HEK293 (cell line): Measurements from ENCODE around the gene NR1H2.
A peak's percentile ranks its signal among the peaks of the same experiment; 100 is the strongest.

Experiments
- AEBP2 ChIP-seq: fragments of 450-650 bp; formaldehyde crosslinking; IDR thresholded peaks from 2 replicates; pipeline ENCODE4 v1.5.1; 2016; ENCODE audit warnings: missing biosample characterization, missing genetic modification characterization, borderline replicate concordance
- GFI1B ChIP-seq: fragments of 450-650 bp; formaldehyde crosslinking; IDR thresholded peaks from 2 replicates; pipeline ENCODE4 v1.5.1; 2016; ENCODE audit warnings: missing biosample characterization, missing genetic modification characterization
- HOXA7 ChIP-seq: sonication (generic); formaldehyde crosslinking; IDR thresholded peaks from 2 replicates; pipeline ENCODE4 v1.8.1; 2022; ENCODE audit warnings: missing genetic modification reagents, borderline replicate concordance
- HOXC10 ChIP-seq: sonication (generic); formaldehyde crosslinking; IDR thresholded peaks from 2 replicates; pipeline ENCODE4 v1.8.1; 2023; ENCODE audit warnings: mild to moderate bottlenecking, missing genetic modification reagents
- INSM2 ChIP-seq: fragments of 450-650 bp; formaldehyde crosslinking; IDR thresholded peaks from 2 replicates; pipeline ENCODE4 v1.5.1; 2016; ENCODE audit warnings: missing biosample characterization, missing genetic modification characterization
- KLF8 ChIP-seq: fragments of 450-650 bp; formaldehyde crosslinking; IDR thresholded peaks from 2 replicates; pipeline ENCODE4 v1.5.1; 2016; ENCODE audit warnings: missing biosample characterization, missing genetic modification characterization
- MEIS1 ChIP-seq: sonication (generic); formaldehyde crosslinking; IDR thresholded peaks from 2 replicates; pipeline ENCODE4 v1.8.1; 2022; ENCODE audit warnings: missing genetic modification reagents, mild to moderate bottlenecking, borderline replicate concordance
- OVOL3 ChIP-seq: fragments of 450-650 bp; formaldehyde crosslinking; IDR thresholded peaks from 2 replicates; pipeline ENCODE4 v1.5.1; 2016; ENCODE audit warnings: missing biosample characterization, missing genetic modification characterization
- RBAK ChIP-seq: fragments of 450-650 bp; formaldehyde crosslinking; IDR thresholded peaks from 2 replicates; pipeline ENCODE4 v1.5.1; 2016; ENCODE audit warnings: missing biosample characterization, missing genetic modification characterization
- SALL2 ChIP-seq: fragments of 450-650 bp; formaldehyde crosslinking; IDR thresholded peaks from 2 replicates; pipeline ENCODE4 v1.5.0; 2017; ENCODE audit warnings: missing biosample characterization, mild to moderate bottlenecking, missing genetic modification characterization, borderline replicate concordance
- TCF7L2 ChIP-seq: IDR thresholded peaks from 2 replicates; pipeline ENCODE4 v1.6.1; 2011; ENCODE audit warnings: low read depth, mild to moderate bottlenecking, inconsistent platforms, low read length, moderate library complexity, borderline replicate concordance
- ZBTB44 ChIP-seq: fragments of 450-650 bp; IDR thresholded peaks from 2 replicates; pipeline ENCODE4 v1.5.1; 2018; ENCODE audit warnings: missing biosample characterization, mild to moderate bottlenecking, missing genetic modification characterization
- ZNF10 ChIP-seq: fragments of 450-650 bp; formaldehyde crosslinking; IDR thresholded peaks from 2 replicates; pipeline ENCODE4 v1.5.1; 2017; ENCODE audit warnings: missing biosample characterization, missing genetic modification characterization
- ZNF132 ChIP-seq: fragments of 450-650 bp; formaldehyde crosslinking; IDR thresholded peaks from 2 replicates; pipeline ENCODE4 v1.5.1; 2017; ENCODE audit warnings: missing biosample characterization, missing genetic modification characterization, borderline replicate concordance
- ZNF184 ChIP-seq: fragments of 450-650 bp; IDR thresholded peaks from 2 replicates; pipeline ENCODE4 v1.5.1; 2018; ENCODE audit warnings: missing biosample characterization, mild to moderate bottlenecking, missing genetic modification characterization
- ZNF2 ChIP-seq: fragments of 450-650 bp; formaldehyde crosslinking; IDR thresholded peaks from 2 replicates; pipeline ENCODE4 v1.5.1; 2016; ENCODE audit warnings: missing biosample characterization, missing genetic modification characterization
- ZNF214 ChIP-seq: fragments of 450-650 bp; formaldehyde crosslinking; IDR thresholded peaks from 2 replicates; pipeline ENCODE4 v1.5.1; 2017; ENCODE audit warnings: missing biosample characterization, mild to moderate bottlenecking, missing genetic modification characterization, borderline replicate concordance
- ZNF23 ChIP-seq: fragments of 450-650 bp; formaldehyde crosslinking; IDR thresholded peaks from 2 replicates; pipeline ENCODE4 v1.5.1; 2016; ENCODE audit warnings: missing biosample characterization, missing genetic modification characterization, borderline replicate concordance
- ZNF24 ChIP-seq: fragments of 450-650 bp; formaldehyde crosslinking; IDR thresholded peaks from 2 replicates; pipeline ENCODE4 v1.5.1; 2016; ENCODE audit warnings: missing biosample characterization, missing genetic modification characterization
- ZNF416 ChIP-seq: fragments of 450-650 bp; formaldehyde crosslinking; IDR thresholded peaks from 2 replicates; pipeline ENCODE4 v1.5.1; 2016; ENCODE audit warnings: missing biosample characterization, missing genetic modification characterization
- ZNF488 ChIP-seq: fragments of 450-650 bp; formaldehyde crosslinking; IDR thresholded peaks from 2 replicates; pipeline ENCODE4 v1.5.1; 2016; ENCODE audit warnings: missing biosample characterization, missing genetic modification characterization
- ZNF501 ChIP-seq: fragments of 450-650 bp; formaldehyde crosslinking; IDR thresholded peaks from 2 replicates; pipeline ENCODE4 v1.5.1; 2016; ENCODE audit warnings: missing biosample characterization, missing genetic modification characterization
- ZNF510 ChIP-seq: fragments of 450-650 bp; formaldehyde crosslinking; IDR thresholded peaks from 2 replicates; pipeline ENCODE4 v1.5.1; 2018; ENCODE audit warnings: mild to moderate bottlenecking, missing genetic modification characterization, missing biosample characterization; ENCODE audit not compliant: insufficient replicate concordance
- ZNF529 ChIP-seq: fragments of 450-650 bp; formaldehyde crosslinking; IDR thresholded peaks from 2 replicates; pipeline ENCODE4 v1.5.1; 2017; ENCODE audit warnings: missing genetic modification characterization, missing biosample characterization; ENCODE audit not compliant: insufficient replicate concordance
- ZNF530 ChIP-seq: fragments of 450-650 bp; formaldehyde crosslinking; IDR thresholded peaks from 2 replicates; pipeline ENCODE4 v1.5.1; 2016; ENCODE audit warnings: low read depth, missing biosample characterization, missing genetic modification characterization
- ZNF549 ChIP-seq: fragments of 450-650 bp; IDR thresholded peaks from 2 replicates; pipeline ENCODE4 v1.5.1; 2018; ENCODE audit warnings: missing biosample characterization, missing genetic modification characterization, mild to moderate bottlenecking, inconsistent platforms, moderate library complexity
- ZNF558 ChIP-seq: fragments of 450-650 bp; formaldehyde crosslinking; IDR thresholded peaks from 2 replicates; pipeline ENCODE4 v1.5.1; 2016; ENCODE audit warnings: missing biosample characterization, missing genetic modification characterization
- ZNF596 ChIP-seq: fragments of 450-650 bp; IDR thresholded peaks from 2 replicates; pipeline ENCODE4 v1.5.0; 2018; ENCODE audit warnings: missing biosample characterization, mild to moderate bottlenecking, missing genetic modification characterization, moderate library complexity
- ZNF621 ChIP-seq: fragments of 450-650 bp; formaldehyde crosslinking; IDR thresholded peaks from 2 replicates; pipeline ENCODE4 v1.5.1; 2017; ENCODE audit warnings: missing biosample characterization, missing genetic modification characterization
- ZNF639 ChIP-seq: fragments of 450-650 bp; formaldehyde crosslinking; IDR thresholded peaks from 2 replicates; pipeline ENCODE4 v1.5.1; 2016; ENCODE audit warnings: missing biosample characterization, missing genetic modification characterization
- ZNF660 ChIP-seq: fragments of 450-650 bp; IDR thresholded peaks from 2 replicates; pipeline ENCODE4 v1.5.1; 2018; ENCODE audit warnings: missing biosample characterization, mild to moderate bottlenecking, missing genetic modification characterization
- ZNF701 ChIP-seq: fragments of 450-650 bp; formaldehyde crosslinking; IDR thresholded peaks from 2 replicates; pipeline ENCODE4 v1.5.1; 2016; ENCODE audit warnings: missing biosample characterization, missing genetic modification characterization
- ZNF830 ChIP-seq: fragments of 450-650 bp; IDR thresholded peaks from 2 replicates; pipeline ENCODE4 v1.5.0; 2018; ENCODE audit warnings: missing biosample characterization, missing genetic modification characterization, low read depth, mild to moderate bottlenecking, moderate library complexity
- ZSCAN16 ChIP-seq: fragments of 450-650 bp; formaldehyde crosslinking; IDR thresholded peaks from 2 replicates; pipeline ENCODE4 v1.5.1; 2016; ENCODE audit warnings: missing biosample characterization, missing genetic modification characterization

Gene NR1H2

GRCh38 chr19:50376166-50377050 is at the start of gene NR1H2 (continued):
- TF ChIP-seq INSM2 (tag by site-specific recombination) (peak; percentile 57; the same call in 1 of the 2 replicates), ZNF530 (no peak), AEBP2 (tag by site-specific recombination) (no peak), ZBTB44 (tag by site-specific recombination) (no peak; the same call in 1 of the 2 replicates), ZNF549 (tag by site-specific recombination) (no peak), ZNF660 (tag by site-specific recombination) (peak; percentile 99), RBAK (tag by site-specific recombination) (no peak), ZNF558 (tag by site-specific recombination) (peak; percentile 72), ZNF132 (no peak), ZNF701 (tag by site-specific recombination) (no peak), ZNF501 (tag by site-specific recombination) (peak; percentile 86), ZNF184 (no peak), MEIS1 (CRISPR knock-in tag) (no peak), ZNF596 (tag by site-specific recombination) (no peak), ZNF23 (tag by site-specific recombination) (no peak), SALL2 (tag by site-specific recombination) (no peak), ZNF214 (no peak), ZNF529 (tag by site-specific recombination) (no peak), HOXC10 (CRISPR knock-in tag) (no peak), ZSCAN16 (no peak), HOXA7 (CRISPR knock-in tag) (no peak), TCF7L2 (no peak), ZNF830 (tag by site-specific recombination) (no peak), ZNF24 (tag by site-specific recombination) (peak; percentile 89), GFI1B (tag by site-specific recombination) (no peak), ZNF10 (tag by site-specific recombination) (no peak), ZNF416 (tag by site-specific recombination) (no peak), ZNF2 (tag by site-specific recombination) (peak; percentile 73; the same call in 1 of the 2 replicates), ZNF639 (tag by site-specific recombination) (peak; percentile 96), OVOL3 (tag by site-specific recombination) (no peak), ZNF510 (no peak), KLF8 (tag by site-specific recombination) (peak; percentile 93), ZNF488 (tag by site-specific recombination) (no peak), ZNF621 (tag by site-specific recombination) (no peak)
